AG10803 (cell line): Measurements from ENCODE around the gene NIT2.
"Not testable (repeated sequence)": the region's sequence is repeated elsewhere in the genome, so short reads cannot be mapped to it uniquely, and the experiment has no call there.

Experiments used
- DNase-seq: peaks from one replicate; pipeline ENCODE4 v3.0.0; 2010; ENCODE audit warnings: low read depth
- H3K4me3 ChIP-seq: 2 replicates; pipeline ENCODE4 v1.5.1; 2011; ENCODE audit warnings: mild to moderate bottlenecking, low read length, control low read depth
- CTCF ChIP-seq: conservative IDR thresholded peaks from 2 replicates; pipeline ENCODE4 v1.5.1; 2011; ENCODE audit warnings: mild to moderate bottlenecking, low read length, control low read depth, inconsistent platforms

Gene NIT2

GRCh38 chr3:100310355-100310965, 24.1 kb upstream of the NIT2 start:
- no peak for TF ChIP-seq CTCF
- no peak for DNase-seq
- no peak overlapping the region for H3K4me3 ChIP-seq

- DNase-seq = no peak
- no peak overlapping the region for H3K4me3 ChIP-seq
- TF ChIP-seq CTCF = no peak
These were observed 23.5 kb upstream of the NIT2 start for GRCh38 chr3:100311011-100311410.

GRCh38 chr3:100316641-100317069, 17.9 kb upstream of the NIT2 start:
- H3K4me3 ChIP-seq = no peak overlapping the region
- TF ChIP-seq CTCF = peak; percentile 80
- DNase-seq = peak; percentile 73

GRCh38 chr3:100317912-100318311, 16.6 kb upstream of the NIT2 start:
- no peak overlapping the region for H3K4me3 ChIP-seq
- no peak for DNase-seq
- no peak for TF ChIP-seq CTCF

- H3K4me3 ChIP-seq = no peak overlapping the region
- no peak for TF ChIP-seq CTCF
- DNase-seq = no peak
These were observed 14.6 kb upstream of the NIT2 start for GRCh38 chr3:100319951-100320350.

GRCh38 chr3:100324044-100324443, 10.5 kb upstream of the NIT2 start:
- DNase-seq = no peak
- TF ChIP-seq CTCF = no peak
- H3K4me3 ChIP-seq = no peak overlapping the region

GRCh38 chr3:100325827-100326226, 8.7 kb upstream of the NIT2 start:
- H3K4me3 ChIP-seq = no peak overlapping the region
- no peak for TF ChIP-seq CTCF
- DNase-seq = no peak

- H3K4me3 ChIP-seq, DNase-seq: not testable (repeated sequence)
These were observed 7.2 kb upstream of the NIT2 start for GRCh38 chr3:100327377-100327776.
